Measurements from ENCODE around the gene YBX2.

YBX2 gene

DNA sequence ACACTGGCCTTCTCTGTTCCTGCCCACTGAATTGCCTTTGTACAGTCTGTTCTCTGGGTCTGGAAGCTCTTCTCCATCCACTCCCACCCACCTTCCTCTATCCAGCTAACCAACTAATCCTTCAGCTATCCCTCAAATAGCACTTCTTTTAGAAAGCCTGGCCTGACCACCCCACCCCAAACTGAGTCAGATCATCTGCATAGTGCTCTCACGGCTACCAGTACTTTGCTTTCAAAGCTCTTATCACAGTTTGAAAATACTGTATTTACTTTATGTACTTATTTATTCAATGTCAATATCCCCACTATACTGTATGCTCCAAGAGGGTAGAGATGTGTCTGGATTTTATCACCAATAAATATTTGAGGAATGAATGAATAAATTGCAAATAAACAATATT, 27.7 kb downstream of the YBX2 start:
- no peak for DNase-seq (ENCODE audit: low read depth in 3 of 3)

DNA sequence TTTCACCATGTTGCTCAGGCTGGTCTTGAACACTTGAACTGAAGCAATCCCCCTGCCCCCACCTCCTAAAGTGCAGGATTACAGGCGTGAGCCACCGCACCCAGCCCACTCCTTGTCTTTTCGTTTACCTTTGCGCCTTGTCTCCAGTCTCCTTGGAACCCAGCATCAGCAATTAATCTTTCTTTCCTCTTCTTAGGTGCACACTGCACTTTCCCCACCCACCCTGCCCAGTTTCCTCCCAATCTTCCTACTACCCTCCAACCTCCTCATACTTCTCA, 30.7 kb downstream of the YBX2 start:
- no peak for DNase-seq (ENCODE audit: low read depth in 3 of 3)

DNA sequence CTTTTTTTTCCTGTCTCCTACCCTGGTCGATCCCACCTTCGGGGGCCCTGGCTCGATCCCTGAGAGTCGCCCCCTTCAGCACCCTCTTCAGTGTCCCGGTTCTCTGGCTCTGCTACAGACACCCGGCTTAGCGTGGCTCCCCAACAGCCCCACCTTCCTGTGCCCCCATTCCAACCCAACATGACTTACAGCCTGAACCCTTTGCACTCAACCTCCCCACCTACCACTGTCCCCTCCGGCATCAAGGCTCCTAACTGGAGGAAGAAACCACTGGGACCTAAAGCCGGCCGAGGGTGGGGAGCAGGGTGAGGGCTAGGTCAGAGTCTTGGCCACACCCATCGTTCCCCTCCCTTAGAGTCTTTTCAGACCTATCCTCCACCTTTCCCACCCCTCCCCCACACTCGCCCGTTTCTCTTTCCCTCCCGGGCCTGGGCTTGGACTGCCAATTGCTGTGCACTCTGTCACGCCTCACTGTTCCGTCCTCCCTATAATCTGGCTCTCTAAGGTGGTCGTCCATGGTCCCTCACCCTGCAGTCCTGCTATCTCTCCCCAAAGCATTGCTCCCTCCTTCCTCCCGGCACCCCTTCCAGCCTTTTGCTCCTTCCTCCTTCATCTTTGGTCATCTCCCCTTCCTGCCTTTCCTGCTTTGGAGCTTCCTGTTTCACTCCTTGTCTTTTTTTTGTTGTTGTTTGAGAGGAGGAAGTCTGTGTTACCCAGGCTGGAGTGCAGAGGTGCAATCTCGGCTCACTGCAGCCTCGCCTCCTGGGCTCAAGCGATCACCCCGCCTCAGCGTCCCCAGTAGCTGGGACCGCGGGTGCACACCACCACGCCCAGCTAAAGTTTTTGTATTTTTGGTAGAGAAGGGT, 31.3 kb downstream of the YBX2 start:
- DNase-seq (ENCODE audit: low read depth in 3 of 3): no peak

DNA sequence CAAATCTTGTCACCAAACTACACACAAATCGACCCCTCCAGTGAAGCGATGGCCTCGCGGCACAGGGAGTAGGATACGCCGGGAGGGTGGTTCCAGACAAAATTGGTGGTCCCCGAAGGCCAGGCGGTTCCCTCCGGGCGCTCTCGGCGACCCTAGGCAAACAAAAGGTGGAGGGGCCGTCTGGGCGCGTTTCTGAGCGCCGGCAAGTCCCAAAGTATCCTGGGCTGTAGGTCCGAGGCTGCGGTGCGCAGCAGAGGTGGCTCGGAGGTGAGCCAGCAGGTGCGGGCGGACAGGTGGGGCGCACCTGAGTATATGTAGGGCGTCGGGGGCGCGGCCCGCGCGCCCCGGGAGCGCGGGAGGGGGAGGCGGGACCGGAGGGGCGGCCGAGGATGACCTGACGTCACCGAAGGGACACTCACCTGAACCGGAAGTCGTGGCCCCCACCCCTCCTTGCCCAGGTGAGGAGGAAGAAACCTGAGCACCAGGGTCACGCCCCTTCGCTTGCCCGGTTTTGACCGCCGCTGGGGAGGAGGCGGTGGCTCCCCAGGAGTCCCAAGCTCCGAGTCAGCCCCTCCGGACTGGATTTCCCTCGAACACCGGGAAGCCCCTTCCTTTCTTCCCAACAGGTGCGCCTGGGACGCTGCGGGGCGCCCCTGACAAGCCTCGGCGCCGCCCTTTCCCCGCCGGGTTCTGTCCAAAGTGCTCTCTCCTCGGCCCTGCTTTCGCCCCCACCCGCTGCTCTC, 32.1 kb downstream of the YBX2 start, which contains the start of gene CLDN7:
TSS of gene CLDN7 (minus strand) at position 287 of the 743 bp plus-strand sequence. CDS start 435 bp downstream, outside the sequence.
- no peak for DNase-seq (ENCODE audit: low read depth in 3 of 3)

DNA sequence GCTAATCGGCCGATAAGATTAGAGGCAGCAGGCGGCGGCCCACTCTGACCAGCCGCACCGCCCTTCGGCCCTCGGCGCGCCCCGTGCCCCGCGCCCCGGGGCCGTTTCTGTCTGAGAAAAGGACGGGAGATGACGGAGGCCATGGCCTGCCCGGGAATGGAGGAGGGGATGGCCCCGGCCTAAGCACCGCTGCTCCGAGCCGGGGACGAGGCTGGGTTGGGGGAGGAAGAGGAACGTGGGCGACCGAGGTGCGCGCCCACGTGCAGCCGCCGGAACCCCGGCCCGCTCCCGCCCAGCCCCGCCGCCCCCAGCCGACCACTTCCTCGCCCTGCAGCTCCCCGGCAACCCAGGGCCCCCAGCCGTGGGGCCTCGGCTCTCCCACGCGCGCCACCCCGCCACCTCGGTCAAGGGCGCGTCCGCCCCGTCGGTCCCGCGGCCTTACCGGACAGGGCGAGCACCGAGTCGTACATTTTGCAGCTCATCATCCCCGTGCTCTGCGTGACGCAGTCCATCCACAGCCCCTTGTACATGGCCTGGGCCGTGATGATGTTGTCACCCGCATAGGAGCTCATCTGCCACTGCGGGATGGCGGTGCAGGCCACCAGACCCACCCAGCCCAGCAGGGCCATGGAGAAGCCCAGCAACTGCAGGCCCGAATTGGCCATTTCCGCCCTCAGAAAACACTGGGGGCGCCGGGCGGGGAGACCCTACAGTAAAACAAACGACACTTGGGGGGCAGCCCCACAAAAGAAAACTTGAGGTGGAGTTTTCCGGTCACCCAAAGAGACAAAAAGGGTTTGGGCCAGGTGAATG, 32.9 kb downstream of the YBX2 start:
- no peak for DNase-seq (ENCODE audit: low read depth in 3 of 3)

DNA sequence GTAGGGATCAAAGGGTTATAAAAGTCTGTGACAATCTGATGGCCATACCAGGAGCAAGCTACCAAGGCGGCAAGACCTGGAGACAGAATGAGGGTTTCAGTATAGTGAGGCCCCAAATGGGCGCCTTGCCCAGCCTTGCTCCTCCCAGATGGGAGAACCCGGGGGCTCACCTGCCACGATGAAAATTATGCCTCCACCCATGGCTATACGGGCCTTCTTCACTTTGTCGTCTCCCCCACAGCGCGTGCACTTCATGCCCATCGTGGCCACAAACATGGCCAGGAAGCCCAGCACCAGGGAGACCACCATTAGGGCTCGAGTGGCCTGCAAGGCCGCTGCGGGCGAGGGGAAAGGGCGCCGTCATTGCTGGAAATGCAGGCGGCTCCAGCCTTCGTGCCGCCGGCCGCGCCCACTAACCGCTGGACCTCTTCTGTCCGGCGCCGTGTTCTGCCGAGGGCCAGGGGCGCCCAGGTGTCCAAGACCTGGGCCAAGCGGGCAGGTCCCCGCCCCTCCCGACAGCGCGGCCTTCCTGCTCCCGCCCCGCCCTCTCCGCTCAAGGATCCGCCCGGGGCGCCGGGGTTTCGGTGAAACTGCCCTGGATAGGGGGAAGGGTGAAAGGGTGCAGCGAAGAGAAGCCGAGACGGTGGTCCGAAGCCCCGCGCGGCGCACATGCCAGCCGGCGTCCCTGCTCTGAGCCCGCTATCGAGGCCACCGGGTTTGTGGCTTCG, 33.6 kb downstream of the YBX2 start:
- no peak for DNase-seq (ENCODE audit: low read depth in 3 of 3)

DNA sequence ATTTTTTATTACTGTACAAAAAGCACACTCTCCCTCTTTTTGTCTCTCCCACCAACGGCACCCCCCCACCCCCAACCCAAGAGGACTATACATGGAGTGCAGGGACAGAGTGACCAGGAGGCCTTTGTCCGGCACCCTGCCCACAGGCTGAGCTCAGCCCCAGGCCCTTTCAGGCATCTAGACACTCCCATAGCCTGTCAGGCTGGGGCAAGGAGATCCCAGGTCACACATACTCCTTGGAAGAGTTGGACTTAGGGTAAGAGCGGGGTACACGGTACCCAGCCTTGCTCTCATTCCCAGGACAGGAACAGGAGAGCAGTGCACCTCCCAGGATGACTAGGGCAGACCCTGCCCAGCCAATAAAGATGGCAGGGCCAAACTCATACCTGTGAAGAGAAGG, 34.3 kb downstream of the YBX2 start:
- no peak for DNase-seq (ENCODE audit: low read depth in 3 of 3)

DNA sequence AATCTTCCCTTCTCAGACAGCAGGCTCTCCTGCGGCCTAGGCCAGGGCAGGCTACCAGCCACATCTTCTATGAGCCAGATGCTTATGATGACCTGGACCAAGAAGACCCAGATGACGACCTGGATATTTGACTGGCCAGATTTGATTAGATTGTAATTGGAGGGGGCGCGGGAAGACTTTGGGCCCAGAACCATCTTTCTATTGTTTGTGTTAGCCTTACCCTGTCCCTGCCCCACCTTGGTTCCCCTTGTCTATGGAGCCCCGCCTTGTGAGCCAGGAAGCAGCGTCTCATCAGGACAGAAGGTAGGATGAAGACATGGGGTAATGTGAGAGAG, 34.9 kb downstream of the YBX2 start:
- DNase-seq (ENCODE audit: low read depth in 3 of 3): no peak

DNA sequence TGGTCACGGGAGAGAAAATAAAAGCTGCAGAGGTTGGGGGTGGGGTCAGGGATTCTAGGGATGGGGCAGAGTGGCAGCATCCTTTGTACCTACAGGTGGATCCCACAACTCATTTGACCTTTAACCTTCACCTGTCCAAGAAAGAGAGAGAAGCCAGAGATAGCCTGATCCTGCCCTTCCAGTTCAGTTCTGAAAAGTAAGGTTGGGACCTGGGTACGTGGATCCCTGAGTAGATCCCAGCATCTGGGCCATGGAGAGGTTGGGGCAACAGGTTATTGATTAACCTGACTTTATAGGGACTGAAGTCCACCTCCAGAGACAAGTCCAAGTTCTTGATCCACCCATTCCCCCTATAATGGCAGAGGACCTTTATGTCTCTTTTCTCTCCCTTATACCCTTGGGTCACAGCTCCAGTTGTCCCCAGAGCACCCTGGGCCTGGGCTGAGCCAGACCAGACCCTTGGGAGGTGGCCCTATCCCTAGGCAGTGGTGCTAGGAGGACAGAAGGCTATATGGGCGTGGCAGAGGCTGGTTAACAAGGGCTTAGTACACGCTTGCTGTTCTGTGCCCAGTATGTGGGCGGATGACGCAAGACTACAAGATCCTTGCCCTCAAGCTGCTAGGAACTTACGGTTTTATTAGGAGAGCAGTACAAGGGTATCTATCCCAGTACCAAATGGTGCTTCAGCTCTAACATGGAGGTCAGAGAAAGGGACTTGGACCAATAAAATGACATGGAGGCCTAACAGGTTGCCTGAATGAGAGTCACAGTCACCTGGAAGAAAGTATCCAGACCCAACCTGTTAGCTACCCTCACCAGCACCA, 35.5 kb downstream of the YBX2 start:
- no peak for DNase-seq (ENCODE audit: low read depth in 3 of 3)

DNA sequence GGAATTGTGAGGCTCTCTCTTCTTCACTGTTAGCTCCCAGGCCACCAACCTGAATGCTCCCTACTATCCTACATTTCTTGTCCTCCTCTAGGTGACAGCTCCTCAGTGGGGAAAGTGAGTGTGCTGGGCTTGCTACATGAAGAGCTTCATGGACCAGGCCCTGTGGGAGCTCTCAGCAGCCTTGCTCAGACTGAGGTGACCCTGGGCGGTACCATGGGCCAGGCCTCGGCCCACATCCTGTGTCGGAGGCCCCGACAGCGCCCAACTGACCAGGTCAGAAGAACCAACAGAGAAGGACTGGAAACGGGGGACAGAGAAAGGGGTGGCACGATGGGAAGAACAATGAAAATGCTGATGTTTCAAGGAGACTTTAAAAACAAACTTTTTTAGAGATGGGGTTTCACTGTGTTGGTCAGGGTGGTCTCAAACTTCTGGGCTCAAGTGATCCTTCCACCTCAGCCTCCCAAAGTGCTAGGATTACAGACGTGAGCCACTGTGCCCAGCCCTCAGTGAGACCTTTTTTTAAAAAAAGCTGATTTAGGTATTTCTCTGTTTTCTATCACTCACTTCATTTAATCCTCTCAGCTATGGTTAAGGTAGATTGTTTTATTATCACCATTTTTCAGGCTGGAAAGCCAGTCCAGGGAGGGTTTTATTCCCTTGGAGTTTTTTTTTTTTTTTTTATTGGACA, 37.5 kb downstream of the YBX2 start:
- no peak for DNase-seq (ENCODE audit: low read depth in 3 of 3)

DNA sequence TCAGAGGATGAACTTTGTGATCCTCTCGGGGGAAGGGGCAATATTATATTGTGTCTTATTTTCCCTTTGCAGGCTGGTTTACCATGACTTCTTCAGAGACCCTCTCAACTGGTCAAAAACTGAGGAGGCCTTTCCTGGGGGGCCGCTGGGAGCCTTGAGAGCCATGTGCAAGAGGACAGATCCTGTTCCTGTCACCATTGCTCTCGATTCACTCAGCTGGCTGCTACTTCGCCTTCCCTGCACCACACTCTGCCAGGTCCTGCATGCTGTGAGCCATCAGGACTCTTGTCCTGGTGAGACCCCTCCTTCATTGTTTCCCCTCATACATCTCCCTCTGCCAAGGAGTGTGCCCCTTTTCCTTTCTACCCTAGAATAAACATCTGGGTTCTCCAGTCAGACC, 39.9 kb downstream of the YBX2 start:
- no peak for DNase-seq (ENCODE audit: low read depth in 3 of 3)

DNA sequence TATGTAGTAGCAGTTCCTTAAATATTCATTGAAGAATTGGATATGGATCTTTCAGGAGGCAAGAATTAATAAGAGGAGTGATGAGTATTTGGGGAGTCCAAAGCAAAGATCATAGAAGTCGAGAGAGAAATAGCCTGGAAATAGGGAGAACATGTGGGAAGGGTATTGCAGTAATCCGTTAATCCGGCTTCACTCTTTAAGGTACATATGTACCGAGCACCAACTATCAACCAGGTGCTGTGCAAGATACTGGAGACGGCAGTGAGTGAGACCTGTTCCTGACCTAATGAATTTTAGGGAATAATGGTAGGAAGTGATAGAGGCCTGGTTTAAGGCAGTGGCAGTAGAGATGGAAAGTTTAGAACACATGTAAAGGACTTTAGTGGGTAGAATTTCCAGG, 41.4 kb downstream of the YBX2 start:
- DNase-seq (ENCODE audit: low read depth in 3 of 3): no peak

DNA sequence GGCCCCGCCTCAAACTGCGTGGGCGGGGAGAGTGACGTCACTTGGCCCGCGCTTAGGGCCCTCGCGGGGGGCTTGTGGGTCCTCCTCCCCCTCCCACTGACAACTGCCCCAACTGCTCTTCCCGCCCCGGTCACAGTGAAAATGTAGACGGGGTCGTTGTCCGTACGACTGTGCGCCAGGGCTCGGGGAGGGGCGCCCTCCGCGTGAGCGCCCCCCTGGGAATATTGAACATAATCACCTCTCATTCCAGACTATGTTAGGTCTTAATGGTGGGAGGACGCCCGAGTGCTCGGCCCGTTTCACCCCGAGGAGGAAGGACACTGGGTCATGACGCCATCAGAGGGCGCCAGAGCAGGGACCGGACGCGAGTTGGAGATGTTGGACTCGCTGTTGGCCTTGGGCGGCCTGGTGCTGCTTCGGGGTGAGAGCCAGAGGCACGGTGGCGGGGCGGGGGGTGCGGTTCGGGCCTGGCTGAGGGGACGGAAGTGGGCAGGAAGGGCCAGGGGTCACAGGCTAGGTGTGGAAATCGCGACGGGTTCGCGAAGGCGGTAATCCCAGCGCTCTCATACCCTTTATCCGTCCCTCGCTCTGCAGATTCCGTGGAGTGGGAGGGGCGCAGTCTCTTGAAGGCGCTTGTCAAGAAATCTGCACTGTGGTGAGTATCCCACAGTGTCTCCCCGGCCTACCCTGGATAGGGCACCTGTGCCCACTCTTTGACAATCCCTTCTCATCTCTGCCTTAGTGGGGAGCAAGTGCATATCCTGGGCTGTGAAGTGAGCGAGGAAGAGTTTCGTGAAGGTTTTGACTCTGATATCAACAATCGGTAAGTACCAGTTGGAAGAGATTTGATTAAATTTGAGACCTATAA, 42.0 kb downstream of the YBX2 start, which contains the start of gene ELP5:
TSS of gene ELP5 (plus strand) at position 40 of the 868 bp plus-strand sequence. CDS start at position 376, 336 bp downstream.
- DNase-seq (ENCODE audit: low read depth in 3 of 3): peak; percentile 85 to 89 (median 86)

DNA sequence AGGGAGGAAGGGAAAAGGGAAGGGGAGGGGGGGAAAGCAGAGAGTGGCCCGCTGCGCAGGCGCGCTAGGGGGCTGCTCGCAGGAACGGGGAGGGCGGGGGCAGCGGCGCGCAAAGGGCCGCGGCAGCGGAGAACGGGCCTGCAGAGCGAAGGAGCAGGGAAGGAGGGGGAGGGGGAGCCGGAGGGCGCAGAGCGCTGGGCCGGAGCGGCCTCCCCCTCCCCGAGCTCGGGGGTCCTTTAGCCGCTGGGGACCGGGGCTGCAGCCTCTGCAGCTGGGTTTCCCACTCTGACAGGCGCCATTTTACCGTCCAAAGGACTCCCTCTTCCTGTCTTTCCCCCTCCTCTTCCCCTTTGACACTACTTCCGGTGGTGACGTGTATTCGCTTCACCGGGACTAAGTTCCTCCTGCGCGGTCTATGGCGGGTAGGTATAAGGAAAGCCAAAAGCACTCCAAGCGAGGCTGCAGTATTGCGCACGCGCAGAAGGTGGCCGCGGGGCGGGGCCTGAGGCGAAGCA, 42.7 kb downstream of the YBX2 start, which contains the start of gene CTDNEP1:
TSS of gene CTDNEP1 (minus strand) at position 74 of the 515 bp plus-strand sequence. CDS start 438 bp downstream, outside the sequence.
- DNase-seq (ENCODE audit: low read depth in 3 of 3): peak; percentile 98 to 100 (median 98)

DNA sequence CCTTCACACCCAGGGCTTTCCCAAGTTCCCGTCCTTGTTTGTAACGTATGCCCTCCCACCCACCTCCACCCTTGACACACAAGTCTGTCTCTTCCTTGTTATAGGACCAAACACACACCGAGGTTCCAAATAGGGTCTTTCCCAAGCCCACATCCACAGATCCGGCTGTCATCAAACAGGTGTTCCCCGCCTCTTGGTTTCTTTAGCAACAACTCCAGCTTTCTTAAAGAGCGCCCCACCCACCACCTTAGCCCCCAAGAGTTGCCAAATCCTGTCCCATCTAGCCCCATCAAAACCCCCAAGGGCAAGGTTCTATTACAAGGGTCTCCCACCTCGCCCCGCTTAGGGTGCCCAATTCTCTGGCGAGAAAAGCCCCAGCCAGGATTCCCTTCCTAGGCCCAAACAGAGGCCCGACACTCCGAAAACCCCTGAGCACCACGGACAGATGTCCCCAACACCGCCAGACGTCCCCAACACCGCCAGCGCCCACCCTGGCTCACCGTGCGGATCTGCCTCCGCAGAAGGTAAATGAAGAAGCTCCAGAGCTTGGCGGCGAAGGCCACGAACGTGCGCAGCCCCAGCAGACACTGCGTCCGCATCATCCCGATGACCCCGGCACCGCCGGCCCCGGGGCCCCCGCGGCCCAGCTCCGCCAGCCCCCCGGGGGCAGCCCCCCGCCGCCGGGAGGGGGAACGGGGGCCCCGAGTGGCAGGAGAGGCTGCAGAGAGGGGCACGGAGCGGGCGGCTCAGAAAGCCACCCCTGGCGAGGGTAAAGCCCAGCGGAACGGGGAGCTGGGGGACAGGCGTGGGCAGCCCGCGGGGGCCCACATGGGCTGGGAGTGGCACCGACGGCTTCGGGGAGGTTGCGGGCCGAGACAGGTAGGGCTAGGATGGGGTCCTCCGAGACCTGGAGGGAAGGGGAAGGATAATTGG, 43.5 kb downstream of the YBX2 start:
- no peak for DNase-seq (ENCODE audit: low read depth in 3 of 3)

DNA sequence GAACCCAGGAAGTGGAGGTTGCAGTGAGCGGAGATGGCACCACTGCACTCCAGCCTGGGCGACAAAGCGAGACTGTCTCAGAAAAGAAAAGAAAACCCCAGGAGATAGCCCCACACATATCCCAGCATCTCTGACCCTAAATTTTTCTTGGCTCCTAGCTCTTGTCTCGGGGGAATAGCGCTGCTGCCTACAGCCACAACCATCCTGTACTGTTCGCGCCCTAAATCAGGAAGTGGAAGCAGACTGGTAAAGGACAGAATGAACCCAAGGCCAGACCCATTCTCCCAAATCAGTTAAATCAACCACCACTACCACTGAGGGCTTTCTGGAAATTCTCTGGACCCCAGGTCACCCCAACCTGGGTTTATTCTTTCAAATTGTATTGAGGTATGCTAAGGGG, 44.6 kb downstream of the YBX2 start:
- DNase-seq (ENCODE audit: low read depth in 3 of 3): no peak

DNA sequence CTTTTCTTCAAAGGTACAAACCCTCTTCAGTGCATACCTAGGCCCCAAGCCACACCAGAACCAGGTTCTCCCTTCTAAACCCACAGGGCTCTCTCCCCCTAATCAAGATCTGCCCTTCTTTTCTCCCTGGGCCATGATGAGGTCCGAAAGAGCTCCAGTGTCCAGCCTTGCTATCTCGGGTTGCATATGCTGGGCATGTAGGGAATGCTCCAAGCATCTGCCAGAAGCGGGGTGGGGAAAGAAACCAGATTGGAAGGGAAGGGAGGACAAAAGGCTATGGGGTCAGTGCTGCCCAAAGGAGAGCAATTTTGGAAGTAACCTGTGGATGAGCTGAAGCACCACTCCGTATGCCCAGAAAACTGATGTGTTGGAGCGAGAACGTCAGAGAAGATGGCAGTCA, 45.2 kb downstream of the YBX2 start:
- DNase-seq (ENCODE audit: low read depth in 3 of 3): no peak

DNA sequence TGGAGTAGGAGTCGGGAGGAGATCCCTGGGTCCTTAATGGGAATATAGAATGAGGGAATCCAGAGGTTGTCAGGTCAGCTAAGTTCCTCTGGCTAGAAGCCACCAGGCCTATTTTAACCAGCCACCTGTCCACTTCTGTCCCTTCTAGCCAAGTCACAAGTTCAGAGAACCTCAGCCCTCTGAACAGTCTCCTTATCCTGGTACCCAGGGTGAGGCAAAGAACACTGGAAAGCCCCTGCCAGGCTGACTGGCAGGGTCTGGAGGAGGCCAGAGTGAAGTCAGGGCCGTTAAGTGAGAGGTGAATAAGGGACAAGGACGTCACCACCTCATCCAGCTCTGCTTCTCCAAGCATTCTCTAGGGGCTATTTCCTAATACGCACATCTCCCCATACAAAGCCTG, 45.6 kb downstream of the YBX2 start:
- no peak for DNase-seq (ENCODE audit: low read depth in 3 of 3)
